WTC11 (cell line): ENCODE results near the gene SNPH.

ENCODE experiments used
- TF ChIP-seq, protein P1 (sequence below): sonication (generic); formaldehyde crosslinking; IDR thresholded peaks from 2 replicates; pipeline ENCODE4 v1.8.1; 2023; ENCODE audit warnings: mild to moderate bottlenecking, missing genetic modification reagents, moderate library complexity
- TF ChIP-seq, protein P2 (sequence below): fragments of 200-600 bp; IDR thresholded peaks from 2 replicates; pipeline ENCODE4 v1.8.0; 2022; ENCODE audit warnings: antibody characterized with exemption
- TF ChIP-seq, protein P3 (sequence below): sonication (generic); formaldehyde crosslinking; conservative IDR thresholded peaks from 2 replicates; pipeline ENCODE4 v1.8.1; 2023; ENCODE audit warnings: mild to moderate bottlenecking, low read depth, missing genetic modification reagents, moderate library complexity

DNA sequence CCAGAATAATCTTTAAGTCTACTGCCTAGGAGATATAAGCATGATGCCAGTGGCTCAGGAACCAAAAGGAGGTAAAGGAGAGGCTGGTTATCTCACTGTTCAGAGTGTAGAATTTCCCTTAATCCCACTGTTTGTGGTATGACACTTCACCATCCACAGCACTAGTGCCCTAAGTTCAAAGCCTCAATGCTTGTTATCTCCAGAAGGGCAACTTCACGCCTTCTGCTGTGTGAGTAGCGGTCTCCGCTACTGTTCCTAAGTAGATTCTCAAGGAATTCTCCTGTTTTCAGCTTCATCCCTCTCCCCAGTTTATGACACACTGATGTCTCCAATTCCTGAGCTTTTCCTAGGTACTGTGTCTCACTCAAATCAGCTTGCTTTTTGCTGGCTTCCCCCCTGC, 13.7 kb upstream of the SNPH start:
- TF ChIP-seq, protein P1, sequence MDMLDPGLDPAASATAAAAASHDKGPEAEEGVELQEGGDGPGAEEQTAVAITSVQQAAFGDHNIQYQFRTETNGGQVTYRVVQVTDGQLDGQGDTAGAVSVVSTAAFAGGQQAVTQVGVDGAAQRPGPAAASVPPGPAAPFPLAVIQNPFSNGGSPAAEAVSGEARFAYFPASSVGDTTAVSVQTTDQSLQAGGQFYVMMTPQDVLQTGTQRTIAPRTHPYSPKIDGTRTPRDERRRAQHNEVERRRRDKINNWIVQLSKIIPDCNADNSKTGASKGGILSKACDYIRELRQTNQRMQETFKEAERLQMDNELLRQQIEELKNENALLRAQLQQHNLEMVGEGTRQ, result no peak
- TF ChIP-seq, protein P2, sequence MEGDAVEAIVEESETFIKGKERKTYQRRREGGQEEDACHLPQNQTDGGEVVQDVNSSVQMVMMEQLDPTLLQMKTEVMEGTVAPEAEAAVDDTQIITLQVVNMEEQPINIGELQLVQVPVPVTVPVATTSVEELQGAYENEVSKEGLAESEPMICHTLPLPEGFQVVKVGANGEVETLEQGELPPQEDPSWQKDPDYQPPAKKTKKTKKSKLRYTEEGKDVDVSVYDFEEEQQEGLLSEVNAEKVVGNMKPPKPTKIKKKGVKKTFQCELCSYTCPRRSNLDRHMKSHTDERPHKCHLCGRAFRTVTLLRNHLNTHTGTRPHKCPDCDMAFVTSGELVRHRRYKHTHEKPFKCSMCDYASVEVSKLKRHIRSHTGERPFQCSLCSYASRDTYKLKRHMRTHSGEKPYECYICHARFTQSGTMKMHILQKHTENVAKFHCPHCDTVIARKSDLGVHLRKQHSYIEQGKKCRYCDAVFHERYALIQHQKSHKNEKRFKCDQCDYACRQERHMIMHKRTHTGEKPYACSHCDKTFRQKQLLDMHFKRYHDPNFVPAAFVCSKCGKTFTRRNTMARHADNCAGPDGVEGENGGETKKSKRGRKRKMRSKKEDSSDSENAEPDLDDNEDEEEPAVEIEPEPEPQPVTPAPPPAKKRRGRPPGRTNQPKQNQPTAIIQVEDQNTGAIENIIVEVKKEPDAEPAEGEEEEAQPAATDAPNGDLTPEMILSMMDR, result no peak
- TF ChIP-seq, protein P3, sequence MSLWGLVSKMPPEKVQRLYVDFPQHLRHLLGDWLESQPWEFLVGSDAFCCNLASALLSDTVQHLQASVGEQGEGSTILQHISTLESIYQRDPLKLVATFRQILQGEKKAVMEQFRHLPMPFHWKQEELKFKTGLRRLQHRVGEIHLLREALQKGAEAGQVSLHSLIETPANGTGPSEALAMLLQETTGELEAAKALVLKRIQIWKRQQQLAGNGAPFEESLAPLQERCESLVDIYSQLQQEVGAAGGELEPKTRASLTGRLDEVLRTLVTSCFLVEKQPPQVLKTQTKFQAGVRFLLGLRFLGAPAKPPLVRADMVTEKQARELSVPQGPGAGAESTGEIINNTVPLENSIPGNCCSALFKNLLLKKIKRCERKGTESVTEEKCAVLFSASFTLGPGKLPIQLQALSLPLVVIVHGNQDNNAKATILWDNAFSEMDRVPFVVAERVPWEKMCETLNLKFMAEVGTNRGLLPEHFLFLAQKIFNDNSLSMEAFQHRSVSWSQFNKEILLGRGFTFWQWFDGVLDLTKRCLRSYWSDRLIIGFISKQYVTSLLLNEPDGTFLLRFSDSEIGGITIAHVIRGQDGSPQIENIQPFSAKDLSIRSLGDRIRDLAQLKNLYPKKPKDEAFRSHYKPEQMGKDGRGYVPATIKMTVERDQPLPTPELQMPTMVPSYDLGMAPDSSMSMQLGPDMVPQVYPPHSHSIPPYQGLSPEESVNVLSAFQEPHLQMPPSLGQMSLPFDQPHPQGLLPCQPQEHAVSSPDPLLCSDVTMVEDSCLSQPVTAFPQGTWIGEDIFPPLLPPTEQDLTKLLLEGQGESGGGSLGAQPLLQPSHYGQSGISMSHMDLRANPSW (CRISPR knock-in tag), result no peak
